ENCODE results near the gene UBE2J2.

GRCh38 chr1:1228596-1229321 is 44.9 kb downstream of the UBE2J2 start:
- TF ChIP-seq CTCF (IDR thresholded peaks at IDR 0.05) (no peak), EP300 (IDR thresholded peaks at IDR 0.05) (no peak), POLR2A (IDR thresholded peaks at IDR 0.05) (no peak)

Measured in stomach (tissue), 4 donors.